ENCODE results near the gene TCHP.

The TCHP gene

GRCh38 chr12:109938947-109939346 is 38.9 kb downstream of the TCHP start:
- DNase-seq = no peak

GRCh38 chr12:109939504-109939903 is 39.4 kb downstream of the TCHP start:
- DNase-seq = no peak

DNA sequence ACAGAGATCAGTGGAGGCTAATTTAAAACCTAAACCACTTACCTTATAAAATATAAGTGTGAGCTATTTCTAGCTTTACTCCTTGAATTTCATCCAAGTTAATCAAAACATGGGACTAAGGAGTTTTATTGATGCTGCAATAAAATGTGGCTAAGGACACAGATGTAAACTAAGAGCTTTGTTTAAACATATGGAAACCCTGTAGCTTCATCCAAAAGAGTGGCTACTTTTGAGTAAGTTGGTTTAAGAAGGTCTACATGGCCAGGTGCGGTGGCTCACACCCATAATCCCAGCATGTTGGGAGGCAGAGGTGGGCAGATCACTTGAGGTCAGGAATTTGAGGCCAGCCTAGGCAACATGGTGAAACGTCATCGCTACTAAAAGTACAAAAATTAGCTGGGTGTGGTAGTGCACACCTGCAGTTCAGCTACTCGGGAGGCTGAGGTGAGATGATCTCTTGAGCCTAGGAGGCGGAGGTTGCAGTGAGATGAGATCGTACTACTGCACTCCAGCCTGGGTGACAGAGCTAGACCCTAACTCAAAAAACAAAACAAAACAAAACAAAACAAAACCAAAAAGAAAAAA is 40.4 kb downstream of the TCHP start:
- DNase-seq = no peak

GRCh38 chr12:109943811-109944210 is 43.7 kb downstream of the TCHP start:
- no peak for DNase-seq

GRCh38 chr12:109944561-109945359 is 44.7 kb downstream of the TCHP start:
- no peak for DNase-seq

GRCh38 chr12:109946505-109946904 is 46.4 kb downstream of the TCHP start:
- DNase-seq = no peak

DNA sequence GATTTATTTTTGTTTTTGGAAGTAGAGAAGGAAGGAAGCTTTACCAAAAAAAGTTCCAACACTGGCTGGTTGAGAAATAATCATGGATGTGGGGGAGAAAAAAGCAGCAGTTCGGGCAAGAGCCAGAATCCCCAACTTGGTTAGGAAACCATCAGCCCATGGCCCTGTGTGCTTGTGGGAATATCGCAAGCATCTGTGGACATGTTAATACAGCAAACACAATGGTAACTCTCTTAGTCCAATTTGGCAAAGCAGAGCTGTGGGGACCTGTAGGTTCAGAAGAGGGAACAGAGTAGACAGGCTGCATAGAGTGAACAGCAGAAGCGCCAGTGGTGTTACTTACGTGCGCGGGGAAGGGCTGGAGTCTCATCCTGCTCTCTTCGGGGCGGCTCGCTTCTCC is 46.8 kb downstream of the TCHP start:
- no peak for DNase-seq

- DNase-seq = no peak
These were observed 47.4 kb downstream of the TCHP start for GRCh38 chr12:109947521-109947920.

DNA sequence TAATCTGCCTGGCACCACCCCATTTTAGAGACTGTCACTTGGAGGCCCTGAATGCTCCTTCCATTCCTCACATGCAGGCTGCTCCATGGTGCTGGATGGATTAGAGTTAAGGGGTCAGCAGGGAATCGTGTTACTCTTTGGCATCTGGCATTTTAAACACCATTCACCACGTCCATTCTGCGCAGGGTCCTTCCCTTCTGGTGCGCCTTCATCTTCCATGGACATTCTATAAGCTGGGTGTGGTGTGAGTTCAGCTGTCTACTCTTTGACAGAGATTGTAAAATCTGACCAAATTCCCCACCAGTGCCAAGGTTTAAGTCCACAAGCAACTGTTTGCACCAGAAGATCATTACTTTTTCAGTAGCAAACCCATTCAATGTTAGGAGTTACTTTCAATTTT is 48.3 kb downstream of the TCHP start:
- no peak for DNase-seq

DNA sequence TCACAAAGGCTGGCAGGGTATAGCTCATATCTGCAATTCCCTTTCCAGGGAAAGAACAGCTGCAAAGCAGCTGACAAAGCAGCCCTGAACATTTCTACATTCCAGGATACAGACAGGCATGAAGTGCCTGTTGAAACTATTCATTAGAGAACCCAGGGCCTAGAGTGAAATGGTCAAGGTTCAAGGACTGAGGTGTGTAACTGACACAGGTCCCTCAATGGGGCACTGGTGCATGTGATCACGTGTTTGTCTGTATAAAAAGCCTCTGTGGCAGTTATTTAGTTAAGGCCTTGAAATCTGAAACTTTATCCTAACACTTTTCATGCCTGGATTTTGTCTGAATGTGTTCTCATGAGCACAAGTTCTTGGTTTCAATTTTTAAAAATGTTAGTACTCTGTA is 49.0 kb downstream of the TCHP start:
- DNase-seq = no peak

DNA sequence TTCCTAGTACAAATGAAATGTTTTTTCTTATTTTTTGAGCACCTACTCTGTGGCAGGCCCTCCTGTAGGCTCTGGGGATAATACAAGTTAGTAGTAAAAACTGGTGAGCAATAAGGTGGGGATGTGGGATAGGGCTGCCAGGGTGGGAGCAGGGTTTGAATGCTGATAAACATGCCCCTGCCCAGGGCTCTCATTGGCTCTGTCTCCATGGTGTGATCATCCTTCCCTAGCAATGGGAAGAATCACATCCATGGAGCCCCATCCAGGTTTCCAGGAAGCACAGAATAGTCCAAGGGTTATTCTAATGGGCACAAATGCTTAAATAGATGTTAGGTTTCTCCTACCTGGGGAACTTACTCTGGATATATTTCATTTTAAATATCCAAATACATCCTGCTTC is 50.6 kb downstream of the TCHP start:
- DNase-seq = no peak

- DNase-seq = no peak
These were observed 51.1 kb downstream of the TCHP start for GRCh38 chr12:109951136-109951535.

DNA sequence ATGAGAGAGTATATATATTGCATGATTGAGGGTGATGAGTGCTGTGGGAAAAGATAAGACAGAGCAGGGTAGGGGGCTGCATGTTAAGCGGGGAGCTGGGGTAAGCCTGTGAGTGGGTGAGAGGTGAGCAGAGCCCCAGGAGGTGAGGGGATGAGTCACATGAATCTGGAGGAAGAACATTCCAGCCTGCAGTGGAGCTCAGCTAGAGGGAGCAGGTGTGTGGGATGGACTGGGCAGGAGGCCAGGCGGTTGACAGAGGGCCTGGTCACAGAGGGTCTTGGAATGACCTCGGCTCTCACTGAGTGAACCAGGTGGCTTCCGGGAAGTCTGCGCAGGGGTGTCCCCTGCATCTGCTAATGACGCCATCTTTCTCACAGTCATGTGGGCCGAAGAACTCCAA is 51.7 kb downstream of the TCHP start:
- DNase-seq = no peak

DNA sequence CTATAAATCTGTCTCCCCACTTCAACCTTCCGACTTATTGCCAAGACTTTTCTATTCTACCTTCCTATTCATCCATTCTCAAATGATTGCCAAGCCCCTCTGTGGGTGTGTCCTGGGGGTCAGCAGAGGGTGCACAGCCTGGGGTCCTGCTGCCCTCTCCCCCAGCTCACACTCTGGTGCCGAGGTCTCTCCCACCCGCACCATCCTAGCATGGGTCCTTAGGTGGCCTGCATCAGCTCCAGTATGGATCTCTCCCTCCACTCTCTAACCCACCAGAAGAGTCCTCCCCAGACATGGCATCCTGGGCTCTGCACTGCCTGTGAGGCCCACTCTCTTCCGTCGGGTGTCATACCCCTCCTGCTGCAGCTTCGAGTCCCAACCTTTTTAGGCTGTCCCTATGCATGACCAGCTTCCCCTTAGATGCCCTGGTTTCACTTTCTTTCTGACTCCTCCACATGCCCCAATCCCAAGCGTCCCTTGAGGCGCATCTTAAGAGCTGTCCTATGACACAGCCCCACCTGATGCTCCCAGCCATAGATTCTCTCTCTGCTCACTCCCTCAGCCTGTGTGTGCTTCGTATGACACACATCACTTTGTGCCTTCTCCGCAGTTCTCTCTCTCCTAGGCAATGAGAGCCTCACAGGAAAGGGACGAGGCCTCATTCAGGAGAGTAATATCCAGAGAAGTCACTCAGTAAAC is 52.2 kb downstream of the TCHP start:
- DNase-seq = no peak

DNA sequence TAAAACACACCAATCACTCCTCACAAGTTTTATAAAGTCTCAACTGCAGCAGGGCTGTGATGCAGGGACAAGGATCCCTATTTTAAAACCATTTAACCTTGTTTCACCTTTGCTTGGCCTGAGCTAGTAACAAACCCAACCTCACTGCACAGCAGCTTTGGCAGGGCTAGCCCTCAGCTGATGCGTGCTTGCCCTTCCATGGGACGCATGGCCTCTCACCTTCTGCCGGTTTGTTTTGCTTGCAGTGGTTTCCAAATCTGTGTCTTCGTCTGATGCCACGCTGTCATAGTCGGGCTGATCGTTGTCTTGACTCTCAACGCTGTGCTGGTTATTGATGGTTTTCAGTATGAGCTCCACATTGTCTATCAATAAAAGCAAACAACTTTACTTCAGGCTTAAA is 52.8 kb downstream of the TCHP start:
- no peak for DNase-seq

- DNase-seq = no peak
These were observed 53.6 kb downstream of the TCHP start for GRCh38 chr12:109953656-109954055.

DNA sequence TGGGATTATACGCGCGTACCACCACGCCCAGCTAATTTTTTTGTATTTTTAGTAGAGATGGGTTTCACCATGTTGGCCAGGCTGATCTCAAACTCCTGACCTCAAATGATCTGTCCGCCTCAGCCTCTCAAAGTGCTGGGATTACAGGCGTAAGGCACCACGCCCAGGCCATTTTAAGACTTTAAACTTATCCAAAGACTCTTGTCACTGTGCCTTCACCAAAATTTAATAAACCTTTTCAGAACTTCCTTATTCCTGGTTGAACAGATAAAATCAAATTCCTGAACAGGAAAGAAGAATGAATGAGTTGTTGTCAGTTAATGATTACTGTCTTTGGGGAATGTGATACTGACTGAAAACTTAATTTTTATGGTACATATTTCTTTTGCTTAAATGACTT is 58.3 kb downstream of the TCHP start:
- no peak for DNase-seq

DNA sequence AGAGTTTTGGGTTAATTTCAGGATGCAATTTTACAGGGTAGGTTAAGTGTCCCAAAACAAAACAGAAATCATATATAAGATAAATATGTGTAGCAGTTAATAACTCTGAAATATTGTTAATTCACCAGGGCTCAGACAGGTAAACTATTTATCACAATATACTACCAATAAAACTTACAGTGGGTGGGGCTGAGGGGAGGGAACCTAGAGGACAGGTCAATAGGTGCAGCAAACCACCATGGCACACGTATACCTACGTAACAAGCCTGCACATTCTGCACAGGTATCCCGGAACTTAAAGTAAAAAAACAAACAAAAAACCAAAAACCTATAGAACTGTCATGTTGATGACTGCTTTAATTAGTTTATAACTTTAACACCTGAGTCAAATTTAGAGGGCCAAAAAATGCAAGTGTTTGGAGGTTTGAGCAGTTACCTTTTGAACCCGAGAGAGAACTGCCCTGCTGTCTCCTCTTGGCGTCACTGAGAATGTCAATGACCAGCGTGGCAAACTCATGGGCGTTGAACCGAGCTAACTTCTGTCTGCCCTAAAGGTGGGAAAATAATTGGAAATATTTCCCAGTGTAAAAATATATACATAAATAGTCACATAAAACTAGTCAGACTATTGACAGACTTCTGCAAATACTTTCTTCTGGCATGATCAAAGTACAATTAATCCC is 59.5 kb downstream of the TCHP start:
- DNase-seq = no peak

GRCh38 chr12:109961201-109961600 is 61.1 kb downstream of the TCHP start:
- DNase-seq = no peak

DNA sequence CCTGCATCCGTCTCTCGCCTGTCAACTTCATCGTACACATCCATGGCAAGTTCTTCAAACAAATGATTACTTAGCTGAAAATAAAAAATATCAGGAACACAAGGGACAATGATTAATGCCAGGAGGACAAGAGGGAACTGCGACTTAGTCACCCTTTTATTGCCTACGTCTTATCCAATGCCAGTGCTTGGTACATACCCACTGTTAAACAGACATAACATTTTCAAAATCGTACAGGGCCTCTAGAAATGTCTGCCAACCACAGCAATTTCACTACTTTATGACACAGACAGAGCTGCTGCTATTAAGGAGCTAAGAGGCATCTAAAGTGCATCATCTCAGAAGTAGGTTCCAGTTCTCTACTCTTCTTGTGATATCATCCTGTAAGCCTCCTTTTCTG is 61.5 kb downstream of the TCHP start:
- no peak for DNase-seq

DNA sequence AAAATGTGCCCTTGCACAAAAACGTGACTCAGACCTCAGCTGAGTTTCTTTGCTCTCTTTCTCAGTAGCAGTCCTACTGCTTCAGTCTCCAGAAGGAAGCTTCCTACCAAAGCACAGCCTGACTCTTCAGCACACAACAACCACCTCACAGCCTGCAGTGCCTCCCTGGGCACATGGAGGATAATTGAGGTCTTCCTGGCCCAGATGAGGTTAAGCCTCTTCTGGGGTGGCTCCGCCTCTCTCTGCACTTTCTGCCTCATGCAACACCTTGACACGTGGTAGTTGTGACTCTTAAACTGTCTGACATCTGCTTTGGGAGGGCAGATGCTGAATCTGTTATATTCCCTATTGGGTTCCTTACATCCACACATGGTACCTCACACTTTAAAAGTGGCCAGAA is 62.3 kb downstream of the TCHP start:
- no peak for DNase-seq

DNA sequence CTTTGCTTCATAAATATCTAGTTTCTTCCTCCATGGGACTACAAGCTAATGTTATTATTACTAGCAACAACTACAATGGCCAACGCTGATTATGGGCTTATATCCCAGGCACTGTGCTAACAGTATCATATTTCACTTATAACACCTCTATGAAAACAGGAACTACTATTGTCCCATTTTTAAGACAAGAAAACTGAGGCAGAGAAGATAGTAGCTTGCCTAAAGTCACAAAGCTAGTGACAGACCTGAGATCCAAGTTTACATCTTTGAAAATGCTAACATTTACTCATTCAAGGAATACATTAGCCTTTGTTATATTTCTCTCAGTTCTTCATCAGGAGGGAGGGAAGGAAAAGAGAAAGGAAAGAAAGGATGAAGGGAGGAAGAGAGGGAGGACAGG is 63.3 kb downstream of the TCHP start:
- no peak for DNase-seq

DNA sequence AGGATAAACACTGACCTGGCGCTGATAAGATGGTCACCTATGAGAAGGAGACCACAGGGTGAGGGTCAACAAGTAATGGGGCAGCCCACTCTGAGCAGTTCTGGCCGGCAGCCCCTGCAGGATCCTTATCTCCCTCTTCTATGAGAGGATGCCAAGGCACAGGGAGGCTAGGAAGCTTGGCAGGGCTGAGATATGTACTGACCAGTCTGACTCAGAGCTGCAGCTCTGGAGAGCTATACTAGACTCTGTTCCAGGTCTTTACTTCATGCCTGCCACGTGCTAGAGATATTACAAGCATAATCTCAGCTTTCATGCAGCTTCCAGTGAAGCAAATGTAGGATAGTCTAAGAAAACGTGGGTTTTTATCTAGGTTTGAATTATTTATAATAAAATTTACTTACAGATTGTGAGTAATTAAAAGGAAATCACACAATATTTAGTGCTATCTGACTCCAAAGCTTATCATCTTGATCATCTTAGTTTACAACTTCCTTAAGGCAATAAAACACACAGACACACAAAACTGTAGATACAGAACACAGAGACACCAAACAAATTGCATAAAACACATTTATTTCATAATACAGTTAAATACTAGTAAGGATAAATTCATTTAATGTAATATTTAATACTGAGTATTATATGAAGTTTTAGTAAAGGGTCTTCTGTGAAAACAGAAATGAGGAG is 63.8 kb downstream of the TCHP start:
- no peak for DNase-seq

Measured in T-helper 9 cell (primary cell).